ENCODE measurements around the gene TRIP6. TPM values are rescaled to one million over a fixed set of nuclear protein-coding genes. Genes with fewer than 3 reads are reported as not detected.

Gene TRIP6
- total RNA-seq, 2 donors from 2014 or later: 107 to 114 TPM

- Histone ChIP-seq H3K4me1 (ENCODE audit: control insufficient read depth, insufficient read depth, low read length) (no peaks in the 10 kb centered on the region), H3K9me3 (ENCODE audit: control insufficient read depth, low read length) (no peaks in the 10 kb centered on the region), H3K27ac (ENCODE audit: low read depth, low read length) (no peak overlapping the region), H3K36me3 (ENCODE audit: control insufficient read depth, insufficient read depth, low read length) (peaks cover 53% of the 10 kb centered on the region), H3K9ac (ENCODE audit: extremely low read depth, low read length, poor library complexity, severe bottlenecking) (no peak overlapping the region), H3K4me3 (ENCODE audit: low read length) (no peak overlapping the region), H3K27me3 (ENCODE audit: control insufficient read depth, insufficient read depth, low read length, poor library complexity, severe bottlenecking) (no peaks in the 10 kb centered on the region)
- no peak for DNase-seq
- Mint-ChIP-seq H3K9me3 (no peaks in the 10 kb centered on the region), H3K27ac (no peak overlapping the region), H3K4me1 (peaks cover 14% of the 10 kb centered on the region), H3K36me3 (ENCODE audit: low read depth) (peaks cover 51% of the 10 kb centered on the region), H3K27me3 (ENCODE audit: insufficient read depth) (no peaks in the 10 kb centered on the region), H3K4me3 (no peak overlapping the region)
- 96 to 98% methylated on average over 28 to 31 of the region's 31 CpGs for WGBS, 2 experiments (ENCODE audit: insufficient coverage in 1 of 2, insufficient read length in 1 of 2)
- TF ChIP-seq CTCF (conservative IDR thresholded peaks at IDR 0.05): no peak
Observed at GRCh38 chr7:100823534-100823933, 43.7 kb upstream of the TRIP6 start.

GRCh38 chr7:100824499-100825214, 42.5 kb upstream of the TRIP6 start:
- no peaks in the 10 kb centered on the region for H3K9me3 Mint-ChIP-seq
- Histone ChIP-seq H3K9me3 (ENCODE audit: control insufficient read depth, low read length) (no peaks in the 10 kb centered on the region), H3K9ac (ENCODE audit: extremely low read depth, low read length, poor library complexity, severe bottlenecking) (no peak overlapping the region), H3K27me3 (ENCODE audit: control insufficient read depth, insufficient read depth, low read length, poor library complexity, severe bottlenecking) (no peaks in the 10 kb centered on the region), H3K4me3 (ENCODE audit: low read length) (peak overlapping the region; percentile 99), H3K36me3 (ENCODE audit: control insufficient read depth, insufficient read depth, low read length) (peaks cover 42% of the 10 kb centered on the region), H3K4me1 (ENCODE audit: control insufficient read depth, insufficient read depth, low read length) (no peaks in the 10 kb centered on the region), H3K27ac (ENCODE audit: low read depth, low read length) (no peak overlapping the region)
- 86 to 89% methylated on average over 3 to 18 of the region's 18 CpGs for WGBS, 2 experiments (ENCODE audit: insufficient coverage in 1 of 2, insufficient read length in 1 of 2)
- no peak overlapping the region for H3K27ac Mint-ChIP-seq
- H3K36me3 Mint-ChIP-seq (ENCODE audit: low read depth): peaks cover 40% of the 10 kb centered on the region
- H3K27me3 Mint-ChIP-seq (ENCODE audit: insufficient read depth): no peaks in the 10 kb centered on the region
- H3K4me1 Mint-ChIP-seq: peaks cover 16% of the 10 kb centered on the region
- peak overlapping the region; percentile 93 for H3K4me3 Mint-ChIP-seq
- no peak for DNase-seq
- no peak for TF ChIP-seq CTCF (conservative IDR thresholded peaks at IDR 0.05)

GRCh38 chr7:100825215-100825671, 41.9 kb upstream of the TRIP6 start:
- H3K9me3 ChIP-seq (ENCODE audit: control insufficient read depth, low read length): no peaks in the 10 kb centered on the region
- no peak overlapping the region for H3K27ac ChIP-seq (ENCODE audit: low read depth, low read length)
- DNase-seq: peak; percentile 57
- WGBS, 2 experiments (ENCODE audit: insufficient coverage in 1 of 2, insufficient read length in 1 of 2): 27 to 36% methylated on average over 7 to 16 of the region's 16 CpGs
- Mint-ChIP-seq H3K27ac (peak overlapping the region; percentile 92), H3K9me3 (no peaks in the 10 kb centered on the region), H3K4me1 (peaks cover 16% of the 10 kb centered on the region), H3K4me3 (peak overlapping the region; percentile 93), H3K36me3 (ENCODE audit: low read depth) (peaks cover 34% of the 10 kb centered on the region), H3K27me3 (ENCODE audit: insufficient read depth) (no peaks in the 10 kb centered on the region)
- H3K4me3 ChIP-seq (ENCODE audit: low read length): peak overlapping the region; percentile 99
- TF ChIP-seq CTCF (conservative IDR thresholded peaks at IDR 0.05): no peak
- peak overlapping the region; percentile 78 for H3K9ac ChIP-seq (ENCODE audit: extremely low read depth, low read length, poor library complexity, severe bottlenecking)
- no peaks in the 10 kb centered on the region for H3K27me3 ChIP-seq (ENCODE audit: control insufficient read depth, insufficient read depth, low read length, poor library complexity, severe bottlenecking)
- peaks cover 36% of the 10 kb centered on the region for H3K36me3 ChIP-seq (ENCODE audit: control insufficient read depth, insufficient read depth, low read length)
- H3K4me1 ChIP-seq (ENCODE audit: control insufficient read depth, insufficient read depth, low read length): no peaks in the 10 kb centered on the region

All from endodermal cell (in vitro differentiated cells).